SK-N-SH (cell line): ENCODE measurements around the gene MGAT1. TPM values are rescaled to one million over a fixed set of nuclear protein-coding genes. Genes with fewer than 3 reads are reported as not detected.

Experiments used
- CTCF ChIA-PET: fragments of 300-600, 350-600 bp; formaldehyde crosslinking; extraction: SDS; loops from one replicate; lab custom pipeline; 2021; lab: Yijun Ruan, JAX
- POLR2A ChIA-PET: fragments of 350-600 bp; sonication (Branson Sonifier 250); formaldehyde crosslinking; extraction: SDS; loops from one replicate; lab custom pipeline; 2020; ENCODE audit warnings: antibody characterized with exemption, inconsistent platforms; lab: Yijun Ruan, JAX
- DNase-seq: peaks from one replicate; pipeline ENCODE4 v3.0.0; 2012
- H2AFZ ChIP-seq: fragments of 200-600 bp; sonication (generic); 2 replicates; pipeline ENCODE4 v1.8.1; 2016; ENCODE audit warnings: antibody characterized with exemption, mild to moderate bottlenecking, low read depth
- H3F3A ChIP-seq: fragments of 200-600 bp; sonication (generic); replicated peaks from 2 replicates; pipeline ENCODE3; 2016; ENCODE audit warnings: antibody characterized with exemption, mild to moderate bottlenecking; ENCODE audit not compliant: insufficient read depth
- H3K27ac ChIP-seq, 2 experiments: fragments of 200-500 bp in 1 of 2; fragments of 200-600 bp in 1 of 2; sonication (Bioruptor generic) in 1 of 2; sonication (generic), shearing (Covaris generic) in 1 of 2; 2 replicates each; pipeline versions ENCODE4 v1.5.1 to v1.6.1; 2014 to 2016; ENCODE audit warnings: low read depth in 2 of 2, inconsistent platforms in 1 of 2, low read length in 1 of 2, mild to moderate bottlenecking in 1 of 2, mixed read lengths in 1 of 2
- H3K27me3 ChIP-seq: fragments of 200-600 bp; sonication (generic), shearing (Covaris generic); 2 replicates; pipeline ENCODE4 v1.6.1; 2016; ENCODE audit warnings: mixed run types; ENCODE audit not compliant: insufficient read depth
- H3K36me3 ChIP-seq, 2 experiments: fragments of 200-500 bp in 1 of 2; fragments of 200-600 bp in 1 of 2; sonication (Bioruptor generic) in 1 of 2; sonication (generic) in 1 of 2; replicated peaks in 1 of 2; 2 replicates each; pipeline versions ENCODE3 to v1.5.1; 2014 to 2016; ENCODE audit warnings: low read length in 1 of 2, mild to moderate bottlenecking in 1 of 2; ENCODE audit not compliant: insufficient read depth in 2 of 2, control insufficient read depth in 1 of 2
- H3K4me1 ChIP-seq, 2 experiments: fragments of 200-500 bp in 1 of 2; fragments of 200-600 bp in 1 of 2; sonication (Bioruptor generic) in 1 of 2; sonication (generic), shearing (Covaris generic) in 1 of 2; 2 replicates each; pipeline versions ENCODE4 v1.5.1 to v1.6.1; 2014 to 2016; ENCODE audit warnings: low read depth in 1 of 2, low read length in 1 of 2, mixed run types in 1 of 2; ENCODE audit not compliant: insufficient read depth in 2 of 2, control insufficient read depth in 1 of 2
- H3K4me2 ChIP-seq: fragments of 200-600 bp; sonication (generic), shearing (Covaris generic); 2 replicates; pipeline ENCODE4 v1.6.1; 2017; ENCODE audit warnings: mixed run types
- H3K4me3 ChIP-seq, 2 experiments: fragments of 200-500 bp in 1 of 2; fragments of 200-600 bp in 1 of 2; sonication (Bioruptor generic) in 1 of 2; sonication (generic), shearing (Covaris generic) in 1 of 2; 2 replicates each; pipeline versions ENCODE4 v1.5.1 to v1.8.1; 2014 to 2016; ENCODE audit warnings: low read depth in 2 of 2, inconsistent platforms in 1 of 2, low read length in 1 of 2, mild to moderate bottlenecking in 1 of 2, mixed read lengths in 1 of 2, moderate library complexity in 1 of 2
- H3K79me2 ChIP-seq: fragments of 200-600 bp; sonication (generic); 2 replicates; pipeline ENCODE4 v1.8.1; 2017; ENCODE audit warnings: mild to moderate bottlenecking; ENCODE audit not compliant: insufficient read depth
- H3K9ac ChIP-seq: fragments of 200-600 bp; sonication (generic); 2 replicates; pipeline ENCODE4 v1.6.1; 2017; ENCODE audit warnings: mixed run types
- H3K9me2 ChIP-seq: fragments of 200-600 bp; sonication (generic); 2 replicates; pipeline ENCODE4 v1.6.1; 2017; ENCODE audit warnings: mixed run types
- H3K9me3 ChIP-seq: fragments of 200-600 bp; sonication (generic); 2 replicates; pipeline ENCODE4 v1.6.1; 2017; ENCODE audit warnings: mixed run types, mild to moderate bottlenecking, moderate library complexity
- H4K20me1 ChIP-seq: fragments of 200-600 bp; sonication (generic); 2 replicates; pipeline ENCODE4 v1.6.1; 2017; ENCODE audit warnings: mild to moderate bottlenecking, mixed run types; ENCODE audit not compliant: insufficient read depth
- ELF1 ChIP-seq: IDR thresholded peaks from 2 replicates; pipeline ENCODE4 v1.4.0; 2012
- FOXJ3 ChIP-seq: sonication (generic); formaldehyde crosslinking; IDR thresholded peaks from 2 replicates; pipeline ENCODE4 v1.5.1; 2020; ENCODE audit warnings: mild to moderate bottlenecking, missing genetic modification reagents
- FOXM1 ChIP-seq: IDR thresholded peaks from 2 replicates; pipeline ENCODE4 v1.4.0; 2012; ENCODE audit warnings: low read depth, mild to moderate bottlenecking
- MXI1 ChIP-seq: IDR thresholded peaks from 2 replicates; pipeline ENCODE4 v1.6.1; 2012; ENCODE audit warnings: mild to moderate bottlenecking, low read depth, low read length, improper control_type of control experiment
- NFIC ChIP-seq: IDR thresholded peaks from 2 replicates; pipeline ENCODE4 v1.4.0; 2012; ENCODE audit warnings: borderline replicate concordance
- NRF1 ChIP-seq: IDR thresholded peaks from 2 replicates; pipeline ENCODE4 v1.6.1; 2012; ENCODE audit warnings: low read depth, mild to moderate bottlenecking, low read length
- POLR2AphosphoS5 ChIP-seq: IDR thresholded peaks from 2 replicates; pipeline ENCODE4 v1.6.1; 2012; ENCODE audit warnings: low read depth, low read length
- RAD21 ChIP-seq: IDR thresholded peaks from 2 replicates; pipeline ENCODE4 v1.6.1; 2012; ENCODE audit warnings: mild to moderate bottlenecking, low read length
- RFX5 ChIP-seq: IDR thresholded peaks from 2 replicates; pipeline ENCODE4 v1.6.1; 2012; ENCODE audit warnings: mild to moderate bottlenecking, improper control_type of control experiment, low read length
- RXRA ChIP-seq: IDR thresholded peaks from 2 replicates; pipeline ENCODE4 v1.4.0; 2012; ENCODE audit warnings: low read depth, mild to moderate bottlenecking, borderline replicate concordance
- TCF12 ChIP-seq: IDR thresholded peaks from 2 replicates; pipeline ENCODE4 v1.4.0; 2012
- TEAD4 ChIP-seq: IDR thresholded peaks from 2 replicates; pipeline ENCODE4 v1.4.0; 2012; ENCODE audit warnings: mild to moderate bottlenecking, borderline replicate concordance; ENCODE audit not compliant: insufficient read depth
- YY1 ChIP-seq: IDR thresholded peaks from 2 replicates; pipeline ENCODE4 v1.4.0; 2012; ENCODE audit warnings: low read depth, mild to moderate bottlenecking
- WGBS: methylation state at CpG from one replicate; pipeline ENCODE4 v1.1.6; 2017; ENCODE audit warnings: low lambda C conversion rate; 5-methylcytosine and 5-hydroxymethylcytosine counted together
- polyA plus RNA-seq, 3 experiments: library from polyadenylated mRNA; depleted of rRNA; stranded (reverse); fragments of >200 nt; gene quantifications; 2 replicates each; pipeline ENCODE4 v1.2.3, GENCODE V29; 2012
- TF ChIP-seq, protein P1 (sequence below): fragments of 200-600 bp; sonication (generic); IDR thresholded peaks from 2 replicates; pipeline ENCODE4 v1.6.1; 2017; ENCODE audit warnings: antibody characterized with exemption, mild to moderate bottlenecking, moderate library complexity
- TF ChIP-seq, protein P2 (sequence below): fragments of 150-350 bp; IDR thresholded peaks from 2 replicates; pipeline ENCODE4 v1.6.1; 2016; ENCODE audit warnings: mild to moderate bottlenecking, low read depth, low read length

The MGAT1 gene
- polyA plus RNA-seq, 1 of the 3 experiments (the other 2 are of a cell fraction) = 47.3 TPM

DNA sequence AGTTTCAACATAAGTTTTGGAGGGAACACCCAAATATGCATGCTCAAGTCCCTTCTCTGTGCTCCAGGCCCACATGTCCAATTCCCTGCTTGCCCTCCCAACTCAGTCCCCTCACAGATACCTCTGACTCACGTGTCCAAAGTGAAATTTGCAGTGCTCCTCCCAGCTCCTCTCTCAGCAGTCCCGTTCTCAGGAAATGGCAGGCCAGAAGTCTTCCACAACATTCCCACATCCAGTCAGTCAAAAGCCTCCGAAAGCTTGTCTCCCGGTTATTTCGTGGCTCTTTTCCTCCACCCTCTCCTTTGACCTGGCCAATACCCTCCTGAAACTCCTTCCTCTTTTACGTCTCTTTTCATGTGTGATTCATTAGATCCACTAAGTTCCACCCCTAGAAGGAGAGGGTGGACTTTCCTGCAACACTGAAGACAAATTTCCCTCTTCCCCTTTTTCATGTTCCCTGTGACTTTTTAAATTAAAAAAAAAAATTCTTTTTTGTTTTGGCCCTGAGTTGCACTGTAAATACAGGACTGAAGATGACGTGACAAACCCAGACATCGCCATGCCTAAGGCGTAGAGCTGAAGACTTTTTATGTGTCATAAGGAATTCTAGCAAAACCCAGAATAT lies 12.8 kb upstream of the MGAT1 start:
- no peak for DNase-seq

DNA sequence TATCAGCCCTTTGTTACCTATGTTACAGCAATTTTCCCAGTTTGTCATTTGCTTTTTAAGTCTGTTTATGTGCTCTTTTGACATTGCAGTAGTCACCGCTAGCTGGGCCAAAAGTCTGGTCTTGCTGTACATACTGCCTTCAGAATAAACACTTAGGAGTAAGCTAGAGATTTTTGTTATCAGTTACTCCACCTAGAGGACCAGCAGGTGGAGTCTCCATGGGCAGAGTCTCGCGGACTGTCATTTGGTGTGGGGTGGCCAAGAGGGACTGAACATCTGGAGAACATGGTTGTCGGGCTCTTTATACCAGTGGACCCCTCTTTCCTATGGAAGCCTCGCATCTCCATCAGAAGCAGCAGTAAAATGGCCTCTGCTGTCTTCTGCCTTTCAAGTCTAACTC lies 10.8 kb upstream of the MGAT1 start:
- POLR2A ChIA-PET = no interaction called here

More for the DNA sequence above, 12.8 kb upstream of the MGAT1 start:
- 80% methylated on average over 9 of the region's 9 CpGs for WGBS
- no peaks in the 10 kb centered on the region for H3K27me3 ChIP-seq
- H3K4me3 ChIP-seq = no peak overlapping the region
- CTCF ChIA-PET = interaction anchor here (1.4 to 1.8 kb wide), 2 partner anchors 16 to 33 kb away, joined by 3 to 4 read pairs; no protein-coding TSS in a partner anchor
- TF ChIP-seq MXI1 (no peak), POLR2AphosphoS5 (no peak), NRF1 (no peak), ELF1 (no peak), TEAD4 (no peak), FOXJ3 (CRISPR knock-in tag) (no peak), RFX5 (no peak), TCF12 (no peak), NFIC (no peak), RAD21 (no peak)
- TF ChIP-seq, protein P1, sequence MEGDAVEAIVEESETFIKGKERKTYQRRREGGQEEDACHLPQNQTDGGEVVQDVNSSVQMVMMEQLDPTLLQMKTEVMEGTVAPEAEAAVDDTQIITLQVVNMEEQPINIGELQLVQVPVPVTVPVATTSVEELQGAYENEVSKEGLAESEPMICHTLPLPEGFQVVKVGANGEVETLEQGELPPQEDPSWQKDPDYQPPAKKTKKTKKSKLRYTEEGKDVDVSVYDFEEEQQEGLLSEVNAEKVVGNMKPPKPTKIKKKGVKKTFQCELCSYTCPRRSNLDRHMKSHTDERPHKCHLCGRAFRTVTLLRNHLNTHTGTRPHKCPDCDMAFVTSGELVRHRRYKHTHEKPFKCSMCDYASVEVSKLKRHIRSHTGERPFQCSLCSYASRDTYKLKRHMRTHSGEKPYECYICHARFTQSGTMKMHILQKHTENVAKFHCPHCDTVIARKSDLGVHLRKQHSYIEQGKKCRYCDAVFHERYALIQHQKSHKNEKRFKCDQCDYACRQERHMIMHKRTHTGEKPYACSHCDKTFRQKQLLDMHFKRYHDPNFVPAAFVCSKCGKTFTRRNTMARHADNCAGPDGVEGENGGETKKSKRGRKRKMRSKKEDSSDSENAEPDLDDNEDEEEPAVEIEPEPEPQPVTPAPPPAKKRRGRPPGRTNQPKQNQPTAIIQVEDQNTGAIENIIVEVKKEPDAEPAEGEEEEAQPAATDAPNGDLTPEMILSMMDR = no peak
- TF ChIP-seq, protein P2, sequence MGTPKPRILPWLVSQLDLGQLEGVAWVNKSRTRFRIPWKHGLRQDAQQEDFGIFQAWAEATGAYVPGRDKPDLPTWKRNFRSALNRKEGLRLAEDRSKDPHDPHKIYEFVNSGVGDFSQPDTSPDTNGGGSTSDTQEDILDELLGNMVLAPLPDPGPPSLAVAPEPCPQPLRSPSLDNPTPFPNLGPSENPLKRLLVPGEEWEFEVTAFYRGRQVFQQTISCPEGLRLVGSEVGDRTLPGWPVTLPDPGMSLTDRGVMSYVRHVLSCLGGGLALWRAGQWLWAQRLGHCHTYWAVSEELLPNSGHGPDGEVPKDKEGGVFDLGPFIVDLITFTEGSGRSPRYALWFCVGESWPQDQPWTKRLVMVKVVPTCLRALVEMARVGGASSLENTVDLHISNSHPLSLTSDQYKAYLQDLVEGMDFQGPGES = no peak
- no peaks in the 10 kb centered on the region for H3K9me2 ChIP-seq
- H3K4me1 ChIP-seq = peaks cover 0 to 9% of the 10 kb centered on the region in 2 experiments; a peak in 1 of 4 replicates
- H2AFZ ChIP-seq = no peak overlapping the region
- H3F3A ChIP-seq = no peaks in the 10 kb centered on the region
- H3K79me2 ChIP-seq = no peaks in the 10 kb centered on the region
- H3K36me3 ChIP-seq = no peaks in the 10 kb centered on the region
- H3K27ac ChIP-seq = no peak overlapping the region
- POLR2A ChIA-PET = no interaction called here
- H3K9me3 ChIP-seq = no peaks in the 10 kb centered on the region
- no peaks in the 10 kb centered on the region for H4K20me1 ChIP-seq
- no peak overlapping the region for H3K9ac ChIP-seq
- H3K4me2 ChIP-seq = no peak overlapping the region

More for the DNA sequence above, 10.8 kb upstream of the MGAT1 start:
- TF ChIP-seq RXRA = no peak
- no peak for TF ChIP-seq YY1
- TF ChIP-seq FOXM1 = no peak
- TF ChIP-seq NFIC = no peak
- H3K36me3 ChIP-seq = no peaks in the 10 kb centered on the region
- no peaks in the 10 kb centered on the region for H3K27me3 ChIP-seq
- peaks cover 0 to 15% of the 10 kb centered on the region in 2 experiments; a peak in 3 of 4 replicates for H3K4me1 ChIP-seq
- H3K9ac ChIP-seq = no peak overlapping the region
- H3K9me2 ChIP-seq = no peaks in the 10 kb centered on the region
- no peak for DNase-seq
- H3K4me2 ChIP-seq = no peak overlapping the region
- 91% methylated on average over 5 of the region's 5 CpGs for WGBS
- no peaks in the 10 kb centered on the region for H3F3A ChIP-seq
- H3K9me3 ChIP-seq = no peaks in the 10 kb centered on the region
- no peak overlapping the region for H3K4me3 ChIP-seq
- no peak overlapping the region for H2AFZ ChIP-seq
- no peak overlapping the region for H3K27ac ChIP-seq
- H3K79me2 ChIP-seq = peaks cover 11% of the 10 kb centered on the region
- CTCF ChIA-PET = no interaction called here
- H4K20me1 ChIP-seq = no peaks in the 10 kb centered on the region
